Measurements from ENCODE around the gene TEX53. TPM values are rescaled to one million over a fixed set of nuclear protein-coding genes. Genes with fewer than 3 reads are reported as not detected.

Gene TEX53
- total and polyA plus RNA-seq, 9 donors = not detected

GRCh38 chr9:114685951-114686350 lies 28.3 kb upstream of the TEX53 start:
- TF ChIP-seq POLR2A (IDR thresholded peaks at IDR 0.05) (no peak), EP300 (IDR thresholded peaks at IDR 0.05) (no peak), CTCF (IDR thresholded peaks at IDR 0.05) (no peak)
- H3K4me1 ChIP-seq (ENCODE audit: insufficient read depth) = no peaks in the 10 kb centered on the region
- intact Hi-C loops (cut with DNase I) = no loop called here
- no peaks in the 10 kb centered on the region for H3K9me3 ChIP-seq
- no peak overlapping the region for H3K27ac ChIP-seq
- 87 to 90% (median 89%) methylated on average over 5 of the region's 5 CpGs for WGBS, 3 donors
- H3K27me3 ChIP-seq = no peaks in the 10 kb centered on the region
- DNase-seq = no peak
- H3K36me3 ChIP-seq = no peaks in the 10 kb centered on the region
- H3K4me3 ChIP-seq = no peak overlapping the region

- Histone ChIP-seq H3K4me1 (ENCODE audit: insufficient read depth) (no peaks in the 10 kb centered on the region), H3K27me3 (no peaks in the 10 kb centered on the region), H3K4me3 (no peak overlapping the region), H3K27ac (no peak overlapping the region), H3K9me3 (no peaks in the 10 kb centered on the region), H3K36me3 (no peaks in the 10 kb centered on the region)
- no peak for DNase-seq
- no peak for TF ChIP-seq CTCF (IDR thresholded peaks at IDR 0.05)
- TF ChIP-seq EP300 (IDR thresholded peaks at IDR 0.05) = no peak
- TF ChIP-seq POLR2A (IDR thresholded peaks at IDR 0.05) = no peak
- intact Hi-C loops (cut with DNase I) = no loop called here
- 69 to 76% (median 75%) methylated on average over 6 of the region's 6 CpGs for WGBS, 3 donors
Observed at GRCh38 chr9:114684036-114684435, 26.4 kb upstream of the TEX53 start.

GRCh38 chr9:114682846-114683245 lies 25.2 kb upstream of the TEX53 start:
- WGBS, 3 donors = 77 to 86% (median 79%) methylated on average over 3 of the region's 3 CpGs

GRCh38 chr9:114681594-114682332 lies 24.2 kb upstream of the TEX53 start, which contains the start of gene TEX48:
Gene TEX48 (minus strand): TSS chr9:114682192. CDS start chr9:114671723, 10,469 bp downstream.
- Histone ChIP-seq H3K4me1 (ENCODE audit: insufficient read depth) (no peaks in the 10 kb centered on the region), H3K9me3 (no peaks in the 10 kb centered on the region), H3K4me3 (no peak within 1 kb of the TSS), H3K27ac (no peak within 1 kb of the TSS), H3K36me3 (no peaks in the 10 kb centered on the region), H3K27me3 (no peaks in the 10 kb centered on the region)
- DNase-seq = no peak
- TF ChIP-seq CTCF (IDR thresholded peaks at IDR 0.05) = no peak
- TF ChIP-seq POLR2A (IDR thresholded peaks at IDR 0.05) = no peak
- TF ChIP-seq EP300 (IDR thresholded peaks at IDR 0.05) = no peak
- intact Hi-C loops (cut with DNase I) = no loop called here
- 61 to 74% (median 65%) methylated on average over 8 of the region's 8 CpGs for WGBS, 3 donors

More at GRCh38 chr9:114682846-114683245, 25.2 kb upstream of the TEX53 start:
- intact Hi-C loops (cut with DNase I) = no loop called here
- Histone ChIP-seq H3K27ac (no peak overlapping the region), H3K4me3 (no peak overlapping the region), H3K4me1 (ENCODE audit: insufficient read depth) (no peaks in the 10 kb centered on the region), H3K9me3 (no peaks in the 10 kb centered on the region), H3K36me3 (no peaks in the 10 kb centered on the region), H3K27me3 (no peaks in the 10 kb centered on the region)
- DNase-seq = no peak
- TF ChIP-seq EP300 (IDR thresholded peaks at IDR 0.05) (no peak), POLR2A (IDR thresholded peaks at IDR 0.05) (no peak), CTCF (IDR thresholded peaks at IDR 0.05) (no peak)

All from ovary (tissue), 9 donors.